HG03139 (cell line): ENCODE measurements around the gene PLAAT1.

Experiments
- ATAC-seq: cut with Tn5 transposase; IDR thresholded peaks from one replicate; pipeline ENCODE4 v1.9.1; 2021; ENCODE audit not compliant: unreplicated experiment

The PLAAT1 gene

DNA sequence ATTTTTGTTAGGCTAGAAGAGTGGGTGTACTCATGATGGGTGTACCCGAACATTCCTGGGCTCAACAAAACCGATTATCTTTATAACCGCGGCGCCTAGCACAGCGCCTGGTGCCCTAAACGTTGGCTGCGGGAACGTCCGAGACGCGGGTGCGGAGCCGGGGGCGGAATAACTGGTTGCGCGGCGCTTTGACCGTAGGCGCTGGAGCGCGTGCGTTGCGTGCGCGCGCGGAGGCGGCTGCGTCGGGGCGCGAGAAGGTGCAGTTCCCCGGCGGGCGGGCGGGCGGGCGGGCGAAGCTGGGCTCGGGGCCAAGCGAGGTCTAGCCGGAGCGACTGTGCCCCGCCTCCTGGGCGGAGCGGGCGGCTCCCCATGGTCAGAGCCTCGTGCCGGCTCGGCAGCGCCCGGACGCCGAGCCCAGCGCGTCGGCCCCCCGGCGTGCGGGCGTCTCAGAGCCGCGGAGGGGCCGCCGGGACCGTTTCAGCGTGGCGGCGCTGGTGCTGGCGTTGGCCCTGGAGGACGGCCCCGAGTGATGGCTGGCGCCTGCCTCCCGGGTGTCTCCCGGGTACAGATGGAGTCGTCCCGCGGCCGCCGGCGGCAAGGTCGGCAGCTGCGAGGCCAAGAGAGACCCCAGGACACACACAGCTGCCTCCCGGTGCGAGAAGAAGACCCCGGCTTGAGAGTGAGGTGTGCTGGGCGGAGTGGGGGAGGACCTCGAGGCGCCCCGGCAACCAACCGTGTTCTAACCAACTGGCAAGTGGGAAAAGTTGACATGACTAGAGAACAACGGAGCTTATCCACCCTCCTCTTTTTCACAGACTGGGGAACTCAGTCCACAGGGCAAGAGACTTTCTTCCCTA, at the start of gene PLAAT1:
PLAAT1 (plus strand) TSS at position 373 of the 857 bp plus-strand sequence. CDS start 14,429 bp downstream, outside the sequence.
- peak; percentile 83 for ATAC-seq

DNA sequence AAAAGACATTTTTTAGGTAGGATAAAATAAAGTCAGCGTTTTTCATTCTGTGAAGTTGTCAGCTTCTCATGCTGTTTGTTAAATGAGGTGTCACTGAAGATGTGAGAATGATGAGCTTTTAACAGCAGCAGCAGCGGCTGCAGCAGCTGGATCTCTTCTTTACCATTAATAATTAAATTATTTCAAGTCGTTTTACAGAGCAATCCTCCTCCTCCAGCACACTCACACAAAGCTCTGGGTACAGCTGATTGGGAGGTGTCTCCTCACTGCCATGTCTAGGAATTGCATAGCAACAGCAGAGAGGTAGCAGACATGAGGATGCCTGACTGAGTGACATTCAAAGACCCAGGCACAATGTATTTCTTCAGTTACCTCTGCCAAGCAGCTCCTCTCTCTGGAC, 46.7 kb upstream of the PLAAT1 start:
- no peak for ATAC-seq

GRCh38 chr3:193196746-193197145, 44.3 kb upstream of the PLAAT1 start:
- ATAC-seq, result no peak

DNA sequence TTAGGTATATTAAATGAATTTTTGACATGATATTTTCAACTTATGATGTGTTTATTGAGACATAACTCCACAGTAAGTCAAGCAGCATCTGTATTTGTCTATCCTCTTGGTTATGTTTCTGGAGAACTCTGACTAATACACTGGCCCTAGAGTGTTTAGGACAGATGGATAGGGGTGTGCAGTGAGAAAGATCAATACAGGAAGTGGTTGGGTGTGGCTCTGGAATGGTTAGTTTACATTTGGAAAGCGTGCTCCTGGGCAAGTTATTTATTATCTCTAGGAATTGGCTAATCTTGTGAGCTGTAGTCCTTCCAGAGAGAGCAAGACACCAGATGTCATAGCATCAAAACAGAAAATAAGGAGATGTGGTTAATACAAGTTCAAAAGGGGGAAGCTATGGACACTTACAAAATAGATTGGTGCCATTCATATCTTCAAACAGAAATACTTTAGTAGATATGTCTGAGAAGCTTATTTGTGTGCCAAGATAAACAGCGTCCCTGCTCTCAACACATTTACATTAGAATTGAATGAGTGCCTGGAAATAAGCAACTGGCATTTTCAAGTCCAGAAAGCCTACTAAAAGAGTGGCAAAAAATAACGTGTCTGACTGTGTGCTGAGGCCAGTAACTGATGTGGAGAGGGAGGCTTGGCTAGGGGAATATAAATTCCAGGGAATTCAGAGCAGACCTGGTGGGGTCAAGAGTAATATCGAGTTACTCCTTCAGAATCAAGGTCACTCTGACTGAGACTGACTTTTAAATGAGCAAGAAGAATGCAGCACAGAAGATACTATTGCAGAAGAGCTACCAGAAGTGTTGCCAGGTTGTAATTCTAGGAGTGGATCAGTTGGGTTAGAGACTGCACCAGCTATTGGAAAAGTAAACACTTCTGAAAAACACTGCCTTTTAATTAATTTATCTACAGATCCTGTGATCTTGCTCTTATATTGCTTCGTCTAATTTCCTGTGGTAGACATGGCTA, 33.4 kb upstream of the PLAAT1 start:
- ATAC-seq, result no peak

DNA sequence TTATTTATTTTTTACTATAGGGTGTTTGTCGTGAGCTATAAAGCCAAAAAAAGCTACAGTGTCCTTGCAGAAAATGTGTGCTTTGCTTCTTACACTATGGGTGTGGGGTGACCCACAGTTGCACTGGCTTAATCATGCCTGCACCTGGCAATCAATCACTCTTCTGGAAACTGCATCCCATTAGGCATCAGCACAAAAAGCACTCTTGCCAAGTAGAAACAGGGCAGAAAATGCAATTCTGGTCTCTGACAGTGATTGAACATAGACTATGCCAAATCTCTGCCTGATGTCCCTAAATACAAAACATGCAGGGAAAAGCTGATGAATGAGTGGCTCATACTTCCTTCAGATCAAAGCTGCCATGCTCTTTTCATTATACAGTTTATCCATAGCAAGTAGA, 30.4 kb upstream of the PLAAT1 start:
- ATAC-seq, result no peak

GRCh38 chr3:193211173-193211572, 29.8 kb upstream of the PLAAT1 start:
- no peak for ATAC-seq

DNA sequence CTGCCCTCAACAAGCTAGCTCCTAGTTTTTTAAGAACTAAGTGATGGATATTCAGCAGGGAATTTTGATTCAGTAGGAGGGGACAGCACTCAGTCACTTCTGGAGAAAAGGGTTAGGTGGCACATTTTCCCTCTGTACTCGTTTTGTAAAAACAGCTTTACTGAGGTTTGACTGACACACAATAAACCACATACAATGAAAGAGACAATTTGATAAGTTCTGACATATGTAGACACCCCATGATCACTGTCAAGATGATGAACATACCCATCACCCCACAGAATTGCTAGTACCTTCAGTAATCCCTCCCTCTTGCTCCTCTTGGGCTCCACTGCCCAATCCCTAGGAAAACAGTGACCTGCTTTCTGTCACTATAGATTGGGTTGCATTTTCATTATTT, 29.0 kb upstream of the PLAAT1 start:
- ATAC-seq, result no peak

DNA sequence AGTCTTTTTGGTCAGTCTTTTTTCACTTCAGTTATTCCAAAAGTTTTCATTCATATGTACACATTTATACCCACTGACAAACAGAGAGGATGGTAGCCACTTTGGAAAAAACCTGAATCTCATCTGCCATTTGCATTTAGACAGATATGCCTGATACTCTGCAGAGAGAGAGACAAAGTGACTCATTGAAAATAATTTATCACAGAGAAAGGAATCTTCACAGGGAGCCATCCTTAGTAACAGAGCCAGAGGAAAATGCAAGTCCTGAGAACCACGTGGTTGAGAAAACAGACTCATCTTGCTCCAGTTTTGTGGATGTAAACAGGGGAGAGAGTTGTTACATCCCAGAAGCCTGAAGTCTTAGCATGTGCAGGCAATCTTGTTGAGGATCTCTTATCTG, 28.2 kb upstream of the PLAAT1 start:
- no peak for ATAC-seq

DNA sequence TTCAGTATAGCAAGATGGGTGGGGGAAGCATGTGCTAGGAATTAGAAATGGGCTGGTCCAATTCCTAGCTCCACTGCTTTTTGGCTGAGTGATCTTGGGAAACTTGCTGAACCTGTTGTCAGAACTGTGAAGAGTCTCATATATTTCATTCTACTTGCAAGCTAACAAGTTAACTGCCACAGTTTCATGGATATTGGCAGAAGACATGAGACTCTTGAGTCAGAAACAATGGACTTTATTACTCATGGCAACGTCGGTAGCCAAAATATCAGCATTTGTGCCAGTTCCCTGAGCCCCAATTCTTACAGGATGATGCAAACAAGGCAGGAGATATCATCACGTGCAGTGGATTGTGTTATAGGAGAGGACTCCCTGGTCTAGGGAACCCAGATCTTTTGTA, 26.6 kb upstream of the PLAAT1 start:
- no peak for ATAC-seq

- no peak for ATAC-seq
Measured at GRCh38 chr3:193225302-193226125, 15.5 kb upstream of the PLAAT1 start.

DNA sequence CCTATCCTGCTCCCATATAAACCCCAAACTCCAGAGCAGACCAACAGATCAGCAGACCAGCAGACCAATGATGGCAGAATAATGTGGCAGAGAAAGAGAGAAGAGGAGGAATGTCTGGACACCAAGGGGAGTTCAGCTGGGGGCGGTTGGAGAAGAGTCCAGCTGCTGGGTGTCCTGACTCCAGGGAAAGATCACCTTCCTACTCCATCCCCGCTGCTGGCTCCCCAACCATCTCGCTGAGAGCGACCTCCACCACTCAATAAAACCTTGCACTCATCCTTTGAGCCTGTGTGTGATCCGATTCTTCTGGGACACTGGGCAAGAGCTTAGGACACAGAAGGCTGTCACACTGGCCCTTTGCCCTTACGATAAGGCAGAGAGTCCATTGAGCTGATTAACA, 12.8 kb upstream of the PLAAT1 start:
- ATAC-seq, result no peak

- ATAC-seq, result no peak
Measured at GRCh38 chr3:193229851-193230420, 11.1 kb upstream of the PLAAT1 start.

DNA sequence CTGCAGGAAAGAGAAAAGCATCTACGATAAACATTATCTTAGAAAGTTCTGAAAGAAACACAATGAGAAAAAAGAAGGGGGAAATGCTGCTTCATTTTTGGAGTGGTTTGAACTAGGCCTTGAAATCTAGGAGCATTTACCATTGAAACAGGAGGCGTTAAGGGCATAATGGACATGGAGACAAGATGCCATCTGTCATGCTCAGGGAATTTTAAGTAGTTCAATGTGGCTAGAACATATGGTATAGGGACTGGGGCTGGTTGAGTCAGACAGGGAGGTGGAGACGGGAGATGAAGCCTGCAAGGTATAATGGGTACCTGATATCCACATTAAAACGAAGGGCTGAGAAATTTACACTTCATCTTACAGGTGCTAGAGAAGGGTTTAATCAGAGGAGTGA, 10.4 kb upstream of the PLAAT1 start:
- no peak for ATAC-seq

- no peak for ATAC-seq
Measured at GRCh38 chr3:193231201-193231600, 9.8 kb upstream of the PLAAT1 start.

DNA sequence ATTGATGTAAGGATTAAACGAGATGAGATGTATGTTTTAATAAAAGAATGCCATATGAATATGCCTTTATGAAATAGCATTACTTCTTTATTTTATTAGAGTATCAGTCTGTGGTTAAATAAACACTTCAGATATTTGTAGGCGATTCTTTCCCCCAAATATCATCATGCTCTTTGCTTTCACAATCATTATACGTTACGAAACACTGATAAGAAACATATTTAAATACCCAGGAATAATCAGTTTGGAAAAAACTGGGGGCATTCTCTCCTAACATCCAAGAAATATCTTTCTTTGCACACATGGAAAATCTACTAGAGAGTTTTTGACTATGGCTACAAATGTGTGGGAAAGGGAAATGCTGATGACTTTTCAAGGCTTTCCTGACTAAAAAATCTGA, 4.4 kb upstream of the PLAAT1 start:
- ATAC-seq, result no peak

DNA sequence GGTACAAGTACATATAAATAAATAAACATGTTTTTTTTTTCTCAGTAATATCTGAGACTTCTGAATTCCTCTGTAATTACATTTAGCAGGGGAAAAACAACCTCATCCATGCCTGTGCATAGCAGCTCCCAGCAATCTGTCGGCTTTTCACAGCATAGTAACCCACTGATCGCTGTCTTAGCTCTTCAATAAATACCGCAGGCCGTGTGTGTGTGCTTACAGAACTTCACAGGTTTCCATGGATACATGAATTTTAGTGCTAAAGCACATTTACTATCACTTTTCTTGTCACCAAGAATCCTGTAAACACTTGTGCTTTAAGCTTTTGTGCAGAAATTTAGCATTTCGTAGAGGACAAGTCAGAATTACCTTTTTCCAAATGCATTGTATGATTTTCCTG, 4.0 kb upstream of the PLAAT1 start:
- ATAC-seq, result no peak

GRCh38 chr3:193240436-193240849, 579 bp upstream of the PLAAT1 start:
- no peak for ATAC-seq

DNA sequence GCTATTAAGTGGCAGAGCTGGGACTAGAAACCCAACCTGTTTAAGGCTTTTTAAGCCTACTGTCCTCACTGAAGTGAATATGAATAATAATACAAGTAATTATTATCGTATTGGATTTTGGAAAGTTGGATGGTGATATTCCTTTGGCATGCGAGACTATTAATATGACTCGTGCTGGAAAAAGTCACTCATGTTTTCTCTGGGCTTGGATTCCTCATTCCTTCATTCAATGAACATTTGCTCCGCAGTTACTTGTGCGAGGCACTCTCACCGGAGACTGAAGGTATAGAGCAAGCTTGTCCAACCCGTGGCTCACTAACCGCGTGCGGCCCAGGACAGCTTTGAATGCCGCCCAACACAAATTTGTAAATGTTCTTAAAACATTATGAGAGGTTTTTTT, 694 bp downstream of the PLAAT1 start:
- ATAC-seq, result no peak

DNA sequence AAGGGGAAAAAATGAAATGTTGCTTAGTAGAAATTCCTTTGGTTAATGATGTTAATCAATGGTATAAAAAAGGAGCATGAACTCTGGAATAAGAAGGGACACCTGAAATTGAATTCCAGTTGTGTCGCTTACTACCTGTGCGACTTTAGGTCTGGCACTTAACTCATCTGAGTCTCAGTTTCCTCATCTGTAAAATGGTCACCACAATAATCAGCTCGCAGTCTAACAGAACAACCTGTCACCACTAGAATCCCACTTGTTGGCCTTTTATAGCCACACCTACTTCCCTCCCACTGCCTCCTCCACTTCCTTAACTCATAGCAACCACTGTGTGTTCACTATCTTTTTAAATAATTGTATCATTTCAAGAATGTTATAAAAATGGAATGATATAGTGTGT, 2.5 kb downstream of the PLAAT1 start:
- ATAC-seq, result no peak

DNA sequence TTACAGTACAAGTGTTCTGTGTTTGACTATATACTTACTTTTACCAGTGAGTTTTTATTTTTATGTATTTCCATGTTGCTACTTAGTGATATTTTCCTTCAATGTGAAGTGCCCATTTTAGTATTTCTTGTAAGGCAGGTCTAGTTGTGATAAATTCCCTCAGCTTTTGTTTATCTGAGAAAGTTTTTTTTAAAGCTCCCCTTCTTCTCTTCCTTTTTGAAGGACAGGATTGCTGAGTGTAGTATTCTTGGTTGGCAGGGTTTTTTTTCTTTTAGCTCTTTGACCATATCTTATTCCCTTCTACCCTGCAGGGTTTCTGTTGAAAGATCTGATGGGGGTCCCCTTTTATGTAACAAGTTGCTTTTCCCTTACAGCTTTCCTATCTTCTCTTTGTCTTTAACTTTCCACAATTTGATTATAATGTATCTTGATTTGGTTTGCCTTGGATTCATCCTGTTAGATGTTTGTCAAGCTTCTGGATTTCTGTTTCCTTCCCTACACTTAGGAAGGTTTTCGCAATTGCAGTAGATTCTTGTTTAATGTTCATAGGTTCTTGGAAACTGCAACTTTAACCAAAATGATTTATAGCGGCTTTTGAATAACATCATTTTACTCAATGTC, 7.9 kb downstream of the PLAAT1 start:
- no peak for ATAC-seq
